Cerebellar nuclear complex (tissue), 1 donor: ENCODE results near the gene OBI1.

ENCODE experiments used
- DNase-seq, 2 experiments: peaks; one replicate each; lab custom pipeline; 2025; lab: John Stamatoyannopoulos, UW

The OBI1 gene

DNA sequence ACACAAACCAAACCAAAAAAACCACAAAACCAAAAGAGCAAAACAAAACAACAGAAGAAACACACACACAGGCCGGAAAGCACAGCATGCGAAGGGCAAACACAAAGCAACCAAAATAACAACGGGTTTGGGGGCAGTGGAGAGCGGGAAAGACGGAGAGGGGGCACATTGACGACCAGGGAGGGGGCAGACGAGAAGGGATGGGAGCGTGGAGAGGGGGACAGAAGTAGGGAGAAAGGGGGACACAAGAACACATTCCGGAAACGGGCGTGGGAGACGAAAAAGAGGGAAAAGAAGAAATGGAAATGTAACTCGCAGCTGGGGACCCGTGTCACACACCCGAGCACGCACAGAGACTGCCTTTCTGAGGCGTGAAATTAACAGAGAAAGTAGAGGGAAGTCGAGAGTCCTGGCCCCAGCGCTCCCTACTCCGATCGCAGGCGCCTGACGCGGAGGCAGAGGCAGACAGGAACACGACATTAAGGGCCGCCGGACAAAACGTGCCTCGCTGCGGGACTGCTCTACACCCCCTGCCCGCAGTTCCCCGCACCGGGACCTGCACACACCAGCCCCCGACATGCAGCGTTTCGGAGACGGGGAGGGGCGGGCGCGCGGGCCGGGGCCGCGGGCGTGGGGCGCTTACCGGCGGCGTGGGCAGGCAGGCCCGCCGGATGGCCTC, 56.3 kb downstream of the OBI1 start:
- no peak for DNase-seq

- DNase-seq: no peak
These were observed 56.9 kb downstream of the OBI1 start for GRCh38 chr13:78601874-78602560.

GRCh38 chr13:78601124-78601873, 57.7 kb downstream of the OBI1 start:
- no peak for DNase-seq

DNA sequence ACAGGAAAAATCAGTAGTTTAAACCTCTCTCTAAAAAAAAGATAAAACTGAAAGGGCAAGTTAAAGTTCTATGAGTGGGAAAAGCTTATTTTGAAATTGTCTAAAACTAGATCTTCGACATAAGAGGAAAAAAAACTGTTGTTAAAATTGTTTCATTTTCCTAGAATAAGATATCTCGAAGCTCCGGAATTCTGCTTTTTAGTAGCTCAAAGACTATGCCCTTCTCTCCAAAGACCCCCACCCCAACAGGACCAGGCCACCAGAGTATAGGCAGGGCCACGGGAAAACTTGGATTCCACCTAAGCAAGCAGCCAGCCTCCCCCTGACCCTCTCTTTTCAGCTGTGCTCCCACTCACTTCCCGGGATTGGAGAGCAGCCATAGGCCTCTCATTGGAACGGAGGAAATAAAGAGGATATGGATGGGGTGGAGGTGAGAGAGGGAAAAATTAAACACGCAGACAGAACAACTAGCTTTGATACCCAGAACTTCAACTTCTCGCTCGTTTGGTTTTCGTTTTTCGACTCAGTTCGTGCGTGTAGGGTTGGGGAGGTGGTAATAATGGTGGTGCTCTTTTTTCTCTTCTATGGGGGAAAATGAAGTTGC, 58.6 kb downstream of the OBI1 start:
- DNase-seq: no peak

DNA sequence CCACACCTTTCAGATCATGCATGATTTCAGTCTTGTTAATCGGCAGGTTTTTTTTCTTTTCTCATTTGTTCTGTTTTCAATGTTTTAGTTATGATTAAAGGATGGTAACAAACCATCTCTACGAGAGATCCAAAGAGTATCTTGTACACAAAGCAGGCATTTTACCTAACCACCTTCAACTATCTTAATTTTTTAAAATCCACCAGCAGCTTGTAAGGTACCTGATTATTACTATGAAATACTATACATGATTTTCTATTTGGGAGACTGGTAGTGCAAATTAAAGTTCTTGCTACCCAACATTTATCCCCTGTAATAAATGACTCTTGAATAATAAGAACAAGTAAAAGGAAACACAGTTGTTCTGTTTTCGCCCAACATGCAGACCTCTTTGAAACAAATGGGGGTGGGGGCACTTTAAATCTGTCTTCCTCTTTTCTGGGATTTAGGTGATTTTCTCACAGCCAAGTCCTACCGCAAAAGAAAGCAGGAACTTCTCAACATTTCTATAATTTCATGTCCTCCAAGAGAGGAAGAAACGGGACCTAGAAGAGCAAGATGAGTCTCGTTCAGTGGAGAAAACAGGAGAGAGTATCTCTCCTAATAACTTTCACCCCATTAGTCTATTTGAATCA, 59.2 kb downstream of the OBI1 start:
- no peak for DNase-seq

GRCh38 chr13:78598966-78599644, 59.9 kb downstream of the OBI1 start:
- DNase-seq: no peak

GRCh38 chr13:78598116-78598781, 60.7 kb downstream of the OBI1 start:
- no peak for DNase-seq

DNA sequence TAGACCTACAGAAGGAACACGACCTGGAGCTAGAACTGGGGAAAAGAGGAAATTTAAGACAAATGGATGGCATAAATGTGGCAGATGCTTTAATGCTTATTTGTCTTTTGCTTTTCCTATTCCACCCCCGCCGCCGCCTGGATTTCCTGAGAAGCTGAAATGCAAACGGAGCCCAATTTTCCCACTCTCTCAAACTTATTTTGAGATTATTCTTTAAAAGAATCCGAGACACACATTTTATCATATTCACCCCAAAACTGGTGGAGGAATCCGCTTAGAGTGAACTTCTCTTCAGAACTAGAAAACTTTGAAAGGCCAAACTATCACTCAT, 61.4 kb downstream of the OBI1 start:
- DNase-seq: no peak

- DNase-seq: no peak
These were observed 62.0 kb downstream of the OBI1 start for GRCh38 chr13:78596736-78597601.

DNA sequence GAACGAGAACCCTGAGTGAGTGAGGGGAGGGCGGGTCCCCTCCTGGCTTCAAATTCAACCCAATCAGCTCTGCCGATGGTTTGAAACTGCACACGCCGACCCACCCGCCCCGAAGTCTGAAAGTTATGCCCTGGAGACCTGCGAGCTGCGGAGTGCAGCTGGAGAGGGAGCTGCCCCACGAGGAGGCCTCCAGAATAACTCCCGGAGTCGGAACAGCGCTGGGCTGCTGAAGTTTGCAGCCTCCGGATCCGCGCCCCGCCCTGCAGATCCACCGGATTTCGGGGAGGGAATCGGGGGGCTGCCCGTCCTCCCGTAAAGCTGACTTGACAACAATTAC, 62.6 kb downstream of the OBI1 start:
- no peak for DNase-seq

GRCh38 chr13:78595495-78596398, 63.2 kb downstream of the OBI1 start:
- DNase-seq: no peak

GRCh38 chr13:78594456-78594975, 64.4 kb downstream of the OBI1 start:
- no peak for DNase-seq

GRCh38 chr13:78593652-78594455, 65.1 kb downstream of the OBI1 start:
- no peak for DNase-seq

DNA sequence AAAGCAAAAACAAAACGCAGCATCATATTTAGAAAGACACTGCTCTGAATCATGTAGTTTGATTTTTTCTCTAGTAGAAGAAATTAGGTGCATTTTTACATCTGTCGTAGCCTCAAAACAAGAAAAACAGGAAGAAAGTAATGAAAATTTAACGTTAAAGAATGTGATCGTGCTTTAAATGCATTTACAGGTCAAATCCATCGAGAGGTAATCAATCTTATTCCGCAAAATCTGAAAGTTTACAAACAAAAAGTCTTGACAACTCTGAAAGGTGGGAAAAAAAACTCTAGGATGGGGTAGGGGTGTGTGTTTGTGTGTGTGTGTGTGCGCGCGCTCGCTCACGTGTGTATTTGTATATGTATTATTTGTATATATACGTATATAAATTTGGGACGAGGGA, 65.8 kb downstream of the OBI1 start:
- no peak for DNase-seq

DNA sequence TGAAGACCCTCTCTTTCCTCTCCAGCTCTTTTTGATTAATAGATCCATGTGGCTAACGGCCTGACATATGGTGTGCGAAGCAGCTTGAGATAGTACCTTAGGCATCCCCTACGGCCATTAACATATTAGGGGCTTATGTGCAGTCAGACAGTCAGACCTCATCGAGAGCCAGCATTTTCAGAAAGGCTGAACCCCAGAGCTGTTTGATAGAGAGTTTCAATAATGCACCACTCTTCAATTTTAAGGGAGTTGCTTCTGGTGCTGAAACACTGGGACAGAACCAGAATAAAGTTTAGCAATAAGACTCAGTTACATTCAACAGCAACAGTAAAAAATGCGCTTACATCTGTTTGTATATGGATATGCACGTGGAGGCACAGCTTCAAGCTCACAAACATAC, 66.4 kb downstream of the OBI1 start:
- no peak for DNase-seq

DNA sequence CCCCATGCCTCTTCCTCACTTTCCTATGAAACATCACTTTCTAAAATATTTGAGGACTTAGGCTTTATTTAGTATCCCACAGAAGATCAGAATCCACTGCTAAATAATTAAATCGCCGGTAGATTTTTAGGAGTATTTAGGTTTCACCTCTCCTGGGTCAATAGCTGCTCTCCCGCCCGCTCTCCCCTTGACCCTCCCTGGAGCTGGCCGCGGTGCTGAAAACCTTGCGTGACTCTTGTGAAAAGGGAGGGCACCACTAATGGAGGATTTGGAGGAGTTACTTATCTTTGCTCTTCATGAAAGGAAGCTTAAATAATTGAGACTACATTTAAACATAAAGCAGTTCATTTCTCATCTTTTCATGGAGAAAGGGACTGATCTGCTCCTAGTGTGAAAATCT, 69.7 kb downstream of the OBI1 start:
- no peak for DNase-seq

DNA sequence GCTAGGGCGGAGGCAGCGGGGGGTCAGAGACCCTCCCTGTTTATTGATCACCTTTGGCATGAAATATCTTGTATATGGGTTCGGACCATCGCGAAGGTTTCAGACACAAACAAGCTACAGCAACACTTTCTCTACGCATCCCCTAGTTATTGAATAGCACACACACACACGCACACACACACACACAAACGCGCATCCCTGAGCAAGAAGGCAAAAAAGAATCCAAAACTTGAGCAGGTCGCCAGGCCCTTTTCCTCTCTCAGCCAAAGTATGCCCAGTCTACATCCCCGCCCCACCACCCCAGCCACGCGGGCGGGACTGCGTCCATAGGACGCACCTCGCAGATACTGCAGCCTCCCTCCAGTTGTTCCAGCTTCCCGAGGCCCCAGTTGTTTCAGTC, 71.6 kb downstream of the OBI1 start:
- DNase-seq: no peak

DNA sequence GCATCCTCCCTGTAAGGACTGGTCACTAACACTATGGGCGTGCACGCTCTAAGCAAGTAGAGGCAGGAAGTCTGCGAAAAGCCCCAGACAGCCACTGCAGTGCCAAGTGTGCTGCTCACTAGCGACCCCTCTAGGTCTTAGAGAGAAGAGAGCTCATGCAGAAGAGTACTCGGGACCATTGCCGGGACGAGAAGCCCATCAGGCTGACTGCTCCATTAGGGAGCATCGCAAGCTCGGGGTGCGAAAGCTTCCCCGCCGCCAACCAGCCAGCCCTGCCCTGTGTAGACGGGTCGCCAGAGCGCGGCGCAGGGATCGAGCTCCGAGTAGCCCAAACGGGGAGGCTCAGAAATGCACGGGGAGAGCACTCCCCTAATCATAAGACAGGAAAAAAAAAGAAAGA, 72.2 kb downstream of the OBI1 start:
- DNase-seq: no peak
